Kidney (tissue), 14 donors: ENCODE results near the gene MRPL23. TPM values are rescaled to one million over a fixed set of nuclear protein-coding genes. Genes with fewer than 3 reads are reported as not detected.

Source experiments
- DNase-seq, 5 donors: peaks; one replicate each; pipeline ENCODE4 v3.0.0-alpha.2; 2013 to 2020
- FAIRE-seq: peaks from 2 replicates; lab custom pipeline; 2012; peaks lifted over from hg19 to GRCh38; lab: Jason Lieb, UNC
- H3K27ac ChIP-seq, 2 donors: one replicate each; pipeline ENCODE4 v1.7.0; 2013; ENCODE audit warnings: low read depth in 2 of 2, low read length in 2 of 2, inconsistent platforms in 1 of 2
- H3K27me3 ChIP-seq: one replicate; pipeline ENCODE4 v1.7.1; 2013; ENCODE audit warnings: low read length, inconsistent platforms; ENCODE audit not compliant: control insufficient read depth, insufficient read depth
- H3K36me3 ChIP-seq, 3 donors: one replicate each; pipeline versions ENCODE4 v1.7.0 to v1.7.1; 2013; ENCODE audit warnings: low read length in 3 of 3, control low read depth in 1 of 3, inconsistent platforms in 1 of 3; ENCODE audit not compliant: insufficient read depth in 3 of 3, control insufficient read depth in 2 of 3
- H3K4me1 ChIP-seq, 3 donors: one replicate each; pipeline versions ENCODE4 v1.7.0 to v1.7.1; 2013; ENCODE audit warnings: low read length in 3 of 3, inconsistent platforms in 1 of 3, low read depth in 1 of 3; ENCODE audit not compliant: control insufficient read depth in 2 of 3, insufficient read depth in 2 of 3
- H3K4me3 ChIP-seq, 3 donors: one replicate each; pipeline versions ENCODE4 v1.7.0 to v1.8.1; 2013; ENCODE audit warnings: low read length in 3 of 3, control low read depth in 1 of 3, inconsistent platforms in 1 of 3
- H3K9ac ChIP-seq, 3 donors: one replicate each; pipeline versions ENCODE4 v1.7.0 to v1.7.1; 2013; ENCODE audit warnings: low read length in 3 of 3, control low read depth in 1 of 3, inconsistent platforms in 1 of 3
- H3K9me3 ChIP-seq, 3 donors: one replicate each; pipeline versions ENCODE4 v1.7.0 to v1.7.1; 2013; ENCODE audit warnings: low read length in 3 of 3, control low read depth in 1 of 3, inconsistent platforms in 1 of 3; ENCODE audit not compliant: control insufficient read depth in 2 of 3, insufficient read depth in 1 of 3
- intact Hi-C: fragments of 100-400 bp; cut with DNase I; formaldehyde crosslinking; loops from one replicate; pipeline ENCODE4 v1.11.1; 2022
- polyA plus RNA-seq: library from polyadenylated mRNA; stranded (reverse); fragments of 350-450 nt; fragmentation: Illumina TruSeq; extraction: RNeasy Lipid Tissue Mini Kit (QIAGEN cat#74804); gene quantifications from one replicate; pipeline ENCODE4 v1.2.3, GENCODE V29; 2014; ENCODE audit warnings: low read depth, low replicate concordance; ENCODE audit not compliant: insufficient read depth
- total RNA-seq: library from RNA; stranded (reverse); fragmentation: NEBNext Ultra II Directional; extraction: Animal tissue kit (Norgen Biotek cat#: 25700); gene quantifications from one replicate; pipeline ENCODE4 v1.2.1, GENCODE V29; 2021
- TF ChIP-seq, protein P1 (sequence below): IDR thresholded peaks from 3 replicates; pipeline ENCODE4 v1.5.1; 2012; ENCODE audit warnings: mild to moderate bottlenecking, moderate library complexity, borderline replicate concordance; ENCODE audit not compliant: insufficient read depth; ENCODE audit errors: extremely low read depth
- donor health status: control.
- donor health status: control.
- donor health status: control.
- donor health status: control.
- donor health status: control.
- donor health status: DM: yes; HTN: yes; CAD: no.
- donor health status: Normal renal cell carcinoma (clear cell type).

Gene MRPL23
- total and polyA plus RNA-seq, 2 donors from 2014 or later, result 45.9 to 183 TPM

DNA sequence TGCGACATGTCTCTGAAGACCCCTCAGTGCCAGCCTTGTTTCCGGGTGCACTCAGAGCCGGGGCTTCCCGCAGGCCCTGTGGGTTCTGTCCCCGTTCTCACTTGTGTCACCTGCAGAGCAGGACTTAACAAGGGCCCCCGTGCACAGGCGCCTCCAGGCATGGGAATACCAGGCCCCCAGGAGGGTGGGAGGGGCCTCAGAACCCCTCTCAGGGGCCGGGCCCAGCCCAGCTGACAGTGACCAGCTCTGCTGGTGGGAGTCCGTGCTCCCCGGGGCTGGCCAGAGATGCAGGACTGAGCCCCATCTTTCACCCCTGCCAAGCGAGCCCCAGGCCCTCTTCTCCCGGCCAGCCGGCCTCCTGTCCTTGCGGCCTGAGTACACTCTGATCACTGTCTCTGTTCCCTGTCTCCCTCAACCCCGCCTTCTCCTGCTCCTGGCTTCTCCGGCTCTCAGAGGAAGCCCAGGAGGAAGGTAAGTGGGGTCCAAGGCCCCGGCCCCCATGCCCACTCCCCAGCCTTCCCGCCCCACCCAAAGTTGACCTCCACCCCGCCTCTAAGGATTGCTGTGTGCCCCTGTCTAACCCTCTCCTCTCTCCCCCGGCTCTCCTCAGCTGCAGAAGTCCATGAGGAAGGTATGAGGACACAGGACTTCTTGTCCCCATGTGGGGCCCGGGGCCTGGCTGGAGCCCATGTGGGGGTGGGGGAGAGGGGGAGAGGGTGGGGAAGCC lies 22.3 kb upstream of the MRPL23 start:
- intact Hi-C loops, result no loop called here
- Histone ChIP-seq H3K4me1 (no peaks in the 10 kb centered on the region), H3K27ac (no peak overlapping the region), H3K4me3 (no peak overlapping the region), H3K27me3 (no peaks in the 10 kb centered on the region), H3K36me3 (no peaks in the 10 kb centered on the region), H3K9me3 (no peaks in the 10 kb centered on the region), H3K9ac (no peak overlapping the region)
- peak in 2 of 5 donors; percentile 50 to 64 for DNase-seq
- FAIRE-seq, result no peak
- TF ChIP-seq, protein P1, sequence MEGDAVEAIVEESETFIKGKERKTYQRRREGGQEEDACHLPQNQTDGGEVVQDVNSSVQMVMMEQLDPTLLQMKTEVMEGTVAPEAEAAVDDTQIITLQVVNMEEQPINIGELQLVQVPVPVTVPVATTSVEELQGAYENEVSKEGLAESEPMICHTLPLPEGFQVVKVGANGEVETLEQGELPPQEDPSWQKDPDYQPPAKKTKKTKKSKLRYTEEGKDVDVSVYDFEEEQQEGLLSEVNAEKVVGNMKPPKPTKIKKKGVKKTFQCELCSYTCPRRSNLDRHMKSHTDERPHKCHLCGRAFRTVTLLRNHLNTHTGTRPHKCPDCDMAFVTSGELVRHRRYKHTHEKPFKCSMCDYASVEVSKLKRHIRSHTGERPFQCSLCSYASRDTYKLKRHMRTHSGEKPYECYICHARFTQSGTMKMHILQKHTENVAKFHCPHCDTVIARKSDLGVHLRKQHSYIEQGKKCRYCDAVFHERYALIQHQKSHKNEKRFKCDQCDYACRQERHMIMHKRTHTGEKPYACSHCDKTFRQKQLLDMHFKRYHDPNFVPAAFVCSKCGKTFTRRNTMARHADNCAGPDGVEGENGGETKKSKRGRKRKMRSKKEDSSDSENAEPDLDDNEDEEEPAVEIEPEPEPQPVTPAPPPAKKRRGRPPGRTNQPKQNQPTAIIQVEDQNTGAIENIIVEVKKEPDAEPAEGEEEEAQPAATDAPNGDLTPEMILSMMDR, result no peak

DNA sequence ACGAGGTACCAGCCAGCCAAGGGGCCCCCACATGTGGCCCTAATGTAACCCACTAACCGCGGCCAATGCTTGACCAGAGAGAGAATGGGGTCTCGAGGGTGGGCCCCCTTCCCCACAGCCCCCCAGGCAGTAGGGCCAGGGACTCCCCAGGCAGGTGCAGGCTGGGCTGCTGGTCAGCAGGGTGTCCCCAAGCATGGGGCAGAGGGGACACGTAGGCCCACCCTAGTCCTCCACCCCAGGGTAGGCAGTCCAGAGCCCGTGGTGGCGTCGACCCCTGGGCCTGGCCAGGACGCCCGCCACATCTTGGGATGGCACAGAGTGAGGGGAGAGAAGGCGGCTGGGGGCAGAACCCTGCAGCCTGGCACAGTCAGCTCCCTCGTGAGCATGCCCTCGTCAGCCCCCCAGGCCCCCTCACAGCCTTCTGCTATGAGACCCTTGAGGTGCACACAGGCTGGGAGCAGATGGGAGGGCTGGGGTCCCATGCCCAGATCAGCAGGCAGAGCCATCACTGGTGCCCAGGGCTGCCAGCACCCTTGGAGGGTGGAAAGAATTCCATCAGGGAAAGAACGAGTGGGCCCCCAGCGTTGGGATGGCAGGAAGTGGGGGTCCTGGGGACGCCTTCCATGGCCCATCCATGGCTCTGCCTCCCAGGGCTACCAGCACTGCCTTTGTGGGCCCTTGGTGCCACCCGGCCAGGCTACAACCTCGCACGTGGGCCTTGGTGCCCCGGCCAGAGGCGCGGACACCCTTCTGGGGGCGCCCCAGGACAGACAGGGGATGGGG lies 21.6 kb upstream of the MRPL23 start:
- Histone ChIP-seq H3K4me1 (no peaks in the 10 kb centered on the region), H3K9ac (no peak overlapping the region), H3K9me3 (no peaks in the 10 kb centered on the region), H3K4me3 (no peak overlapping the region), H3K36me3 (no peaks in the 10 kb centered on the region), H3K27me3 (no peaks in the 10 kb centered on the region), H3K27ac (no peak overlapping the region)
- intact Hi-C loops, result no loop called here
- no peak for FAIRE-seq
- TF ChIP-seq, protein P1, result no peak
- peak in 2 of 5 donors; percentile 46 to 66 for DNase-seq

DNA sequence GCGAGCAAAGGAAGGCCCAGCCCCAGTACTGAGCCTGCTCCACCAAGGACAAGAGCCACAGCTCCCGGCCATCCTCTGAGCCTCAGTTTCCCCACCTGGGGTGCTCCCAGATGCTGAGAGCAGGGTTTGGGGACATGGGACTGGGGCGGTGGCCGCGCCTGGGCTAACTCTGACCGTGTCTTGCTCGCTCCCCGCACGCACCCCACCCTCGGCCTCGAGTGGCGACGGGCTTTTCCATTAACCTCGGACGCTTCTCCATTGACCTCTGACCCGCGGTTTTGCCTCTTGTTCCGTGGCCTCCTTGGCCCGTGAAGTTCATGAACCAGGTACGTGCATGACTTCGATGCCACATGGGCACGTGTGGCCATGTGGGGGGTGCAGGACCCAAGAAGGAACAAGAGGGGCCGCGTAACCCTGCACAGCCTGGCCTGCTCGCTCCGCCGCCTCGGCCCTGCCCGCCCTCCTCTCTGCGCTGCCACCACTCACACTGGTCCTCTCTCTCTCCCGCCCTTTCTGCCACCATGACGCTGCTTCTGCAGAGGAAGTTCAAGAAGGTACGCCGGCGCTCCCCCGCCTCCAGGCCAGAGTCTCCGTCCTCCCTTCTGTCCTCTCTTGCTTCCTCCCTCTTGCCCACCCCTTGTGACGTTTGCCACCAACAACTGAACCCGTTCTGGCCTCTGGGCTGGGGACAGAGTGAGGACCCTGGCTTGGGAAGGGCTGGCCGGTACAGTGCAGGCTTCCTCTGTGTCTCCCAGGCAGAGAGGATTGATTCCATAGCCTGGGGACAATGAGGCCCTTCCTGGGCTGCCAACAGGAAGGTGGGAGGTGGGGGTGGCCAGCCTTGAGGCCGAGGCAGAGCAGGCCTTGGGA lies 20.7 kb upstream of the MRPL23 start:
- intact Hi-C loops, result no loop called here
- DNase-seq, result peak in 4 of 5 donors; percentile 52 to 79 (median 56)
- no peaks in the 10 kb centered on the region for H3K36me3 ChIP-seq
- TF ChIP-seq, protein P1, result no peak
- H3K9me3 ChIP-seq, result no peaks in the 10 kb centered on the region
- no peaks in the 10 kb centered on the region for H3K4me1 ChIP-seq
- H3K27me3 ChIP-seq, result no peaks in the 10 kb centered on the region
- FAIRE-seq, result no peak
- no peak overlapping the region for H3K9ac ChIP-seq
- no peak overlapping the region for H3K4me3 ChIP-seq
- H3K27ac ChIP-seq, result no peak overlapping the region
